Left ventricle myocardium superior (tissue), 1 donor: Measurements from ENCODE around the gene CD4. TPM values are rescaled to one million over a fixed set of nuclear protein-coding genes. Genes with fewer than 3 reads are reported as not detected.

Experiments
- ATAC-seq: fragments of 200-7000 bp; cut with Tn5 transposase; one replicate; pipeline ENCODE4 v1.9.1; 2020; ENCODE audit warnings: mild to moderate bottlenecking, moderate library complexity
- DNase-seq: peaks from one replicate; pipeline ENCODE4 v3.0.0-alpha.2; 2020
- intact Hi-C: fragments of 100-400 bp; cut with micrococcal nuclease; formaldehyde crosslinking; loops from one replicate; pipeline ENCODE4 v1.11.0; 2022
- total RNA-seq: library from RNA; stranded (reverse); fragmentation: NEBNext Ultra II Directional; extraction: Animal tissue kit (Norgen Biotek cat#: 25700); gene quantifications from one replicate; pipeline ENCODE4 v1.2.1, GENCODE V29; 2021
- donor health status: DM: no; HTN: yes; CAD: no; lungs with severe emphysema.

CD4 gene
- total RNA-seq, 1 donor from 2014 or later: 8.4 TPM

GRCh38 chr12:6824085-6824775 lies 34.9 kb downstream of the CD4 start:
- ATAC-seq (no peak), DNase-seq (no peak)
- intact Hi-C loops: no loop called here

GRCh38 chr12:6824901-6825381 lies 35.6 kb downstream of the CD4 start:
- DNase-seq (no peak), ATAC-seq (no peak)
- intact Hi-C loops: loop anchor here (5.0 kb wide), 1 partner anchor 88 kb away; no protein-coding TSS in a partner anchor

- DNase-seq (peak; percentile 90), ATAC-seq (peak; percentile 55)
- intact Hi-C loops: loop anchor here (5.0 kb wide), 1 partner anchor 88 kb away; no protein-coding TSS in a partner anchor
These were observed 36.2 kb downstream of the CD4 start for GRCh38 chr12:6825398-6826124.

- ATAC-seq: no peak
- no peak for DNase-seq
- intact Hi-C loops: loop anchor here (5.0 kb wide), 1 partner anchor 89 kb away; no protein-coding TSS in a partner anchor
These were observed 36.9 kb downstream of the CD4 start for GRCh38 chr12:6826125-6826733.

- intact Hi-C loops: loop anchor here (5.0 kb wide), 1 partner anchor 90 kb away; no protein-coding TSS in a partner anchor
- DNase-seq (no peak), ATAC-seq (no peak)
These were observed 37.6 kb downstream of the CD4 start for GRCh38 chr12:6826734-6827436.

GRCh38 chr12:6827437-6827911 lies 38.1 kb downstream of the CD4 start:
- intact Hi-C loops: loop anchor here (5.0 kb wide), 1 partner anchor 90 kb away; no protein-coding TSS in a partner anchor
- ATAC-seq (peak; percentile 66), DNase-seq (peak; percentile 92)

GRCh38 chr12:6827982-6828780 lies 38.9 kb downstream of the CD4 start, which contains the start of gene P3H3:
Gene P3H3 (plus strand): TSS chr12:6828407. CDS start chr12:6828441, 34 bp downstream.
- peak; percentile 31 for ATAC-seq
- intact Hi-C loops: loop anchor here (5.0 kb wide), 1 partner anchor 91 kb away; no protein-coding TSS in a partner anchor
- DNase-seq: peak; percentile 64

GRCh38 chr12:6828781-6829535 lies 39.6 kb downstream of the CD4 start:
- intact Hi-C loops: loop anchor here (5.0 kb wide), 1 partner anchor 92 kb away; no protein-coding TSS in a partner anchor
- DNase-seq (peak; percentile 63), ATAC-seq (peak; percentile 29)

GRCh38 chr12:6829536-6830220 lies 40.4 kb downstream of the CD4 start:
- intact Hi-C loops: loop anchor here (5.0 kb wide), 1 partner anchor 92 kb away; no protein-coding TSS in a partner anchor
- ATAC-seq (peak; percentile 4), DNase-seq (peak; percentile 44)

- intact Hi-C loops: no loop called here
- DNase-seq: no peak
- ATAC-seq: no peak
These were observed 41.1 kb downstream of the CD4 start for GRCh38 chr12:6830286-6830890.

GRCh38 chr12:6830999-6831398 lies 41.7 kb downstream of the CD4 start:
- no peak for ATAC-seq
- no peak for DNase-seq
- intact Hi-C loops: no loop called here

- intact Hi-C loops: no loop called here
- ATAC-seq (no peak), DNase-seq (no peak)
These were observed 42.2 kb downstream of the CD4 start for GRCh38 chr12:6831450-6831995.

GRCh38 chr12:6832125-6832524 lies 42.8 kb downstream of the CD4 start:
- no peak for ATAC-seq
- intact Hi-C loops: no loop called here
- no peak for DNase-seq

GRCh38 chr12:6833189-6833890 lies 44.0 kb downstream of the CD4 start:
- peak; percentile 51 for DNase-seq
- ATAC-seq: peak; percentile 58
- intact Hi-C loops: no loop called here

GRCh38 chr12:6834254-6834653 lies 44.9 kb downstream of the CD4 start:
- no peak for DNase-seq
- no peak for ATAC-seq
- intact Hi-C loops: no loop called here
